ENCODE data around the gene FKBP6.

- TF ChIP-seq EZH2 (IDR thresholded peaks at IDR 0.05; ENCODE audit: borderline replicate concordance, low read length) (no peak), CTCF (conservative IDR thresholded peaks at IDR 0.05 in 1 of 2, IDR thresholded peaks at IDR 0.05 in 1 of 2; ENCODE audit: extremely low read depth in 1 of 2, insufficient read depth in 1 of 2, low read depth in 1 of 2, low read length in 2 of 2) (no peak)
Observed at GRCh38 chr7:73313521-73313906, 14.4 kb upstream of the FKBP6 start.

Measured in mammary epithelial cell (primary cell).